Measurements from ENCODE around the gene GPR25.

GPR25 gene

GRCh38 chr1:200857804-200858203, 15.0 kb upstream of the GPR25 start:
- no peaks in the 10 kb centered on the region for H3K9me3 ChIP-seq (ENCODE audit: control insufficient read depth, low read length)
- H3K4me1 ChIP-seq (ENCODE audit: control insufficient read depth, insufficient read depth, low read length) = no peaks in the 10 kb centered on the region
- H3K27me3 ChIP-seq (ENCODE audit: control insufficient read depth, insufficient read depth, low read length) = no peaks in the 10 kb centered on the region
- no peak overlapping the region for H3K4me3 ChIP-seq (ENCODE audit: low read length)
- no peak overlapping the region for H3K9ac ChIP-seq (ENCODE audit: low read length)
- H3K36me3 ChIP-seq (ENCODE audit: control insufficient read depth, insufficient read depth, low read length) = peaks cover 6% of the 10 kb centered on the region

GRCh38 chr1:200861937-200862647, 10.7 kb upstream of the GPR25 start:
- no peak overlapping the region for H3K4me3 ChIP-seq (ENCODE audit: low read length)
- no peaks in the 10 kb centered on the region for H3K27me3 ChIP-seq (ENCODE audit: control insufficient read depth, insufficient read depth, low read length)
- no peaks in the 10 kb centered on the region for H3K9me3 ChIP-seq (ENCODE audit: control insufficient read depth, low read length)
- no peaks in the 10 kb centered on the region for H3K4me1 ChIP-seq (ENCODE audit: control insufficient read depth, insufficient read depth, low read length)
- H3K36me3 ChIP-seq (ENCODE audit: control insufficient read depth, insufficient read depth, low read length) = no peaks in the 10 kb centered on the region
- H3K9ac ChIP-seq (ENCODE audit: low read length) = no peak overlapping the region

GRCh38 chr1:200862713-200863415, 9.9 kb upstream of the GPR25 start:
- Histone ChIP-seq H3K9ac (ENCODE audit: low read length) (no peak overlapping the region), H3K36me3 (ENCODE audit: control insufficient read depth, insufficient read depth, low read length) (no peaks in the 10 kb centered on the region), H3K27me3 (ENCODE audit: control insufficient read depth, insufficient read depth, low read length) (no peaks in the 10 kb centered on the region), H3K9me3 (ENCODE audit: control insufficient read depth, low read length) (no peaks in the 10 kb centered on the region), H3K4me3 (ENCODE audit: low read length) (no peak overlapping the region), H3K4me1 (ENCODE audit: control insufficient read depth, insufficient read depth, low read length) (no peaks in the 10 kb centered on the region)

DNA sequence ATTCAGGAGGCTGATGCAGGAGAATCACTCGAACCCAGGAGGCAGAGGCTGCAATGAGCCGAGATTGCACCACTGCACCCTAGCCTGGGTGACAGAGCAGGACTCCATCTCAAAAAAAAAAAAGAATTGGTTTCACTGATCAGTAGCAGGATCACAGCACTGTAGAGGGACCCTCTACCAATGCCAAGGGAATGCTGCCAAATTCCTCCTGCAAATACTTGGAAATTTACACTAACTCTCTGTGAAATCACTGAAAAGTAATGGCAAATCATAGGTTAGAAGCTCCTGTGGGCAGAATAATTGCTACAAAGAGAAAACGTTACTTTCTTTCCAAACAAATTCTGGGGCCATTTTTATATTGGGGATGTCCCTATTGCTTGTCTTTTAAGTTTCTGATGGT, 6.7 kb upstream of the GPR25 start:
- Histone ChIP-seq H3K9me3 (ENCODE audit: control insufficient read depth, low read length) (no peaks in the 10 kb centered on the region), H3K36me3 (ENCODE audit: control insufficient read depth, insufficient read depth, low read length) (no peaks in the 10 kb centered on the region), H3K4me1 (ENCODE audit: control insufficient read depth, insufficient read depth, low read length) (no peaks in the 10 kb centered on the region), H3K9ac (ENCODE audit: low read length) (no peak overlapping the region), H3K27me3 (ENCODE audit: control insufficient read depth, insufficient read depth, low read length) (peaks cover 10% of the 10 kb centered on the region), H3K4me3 (ENCODE audit: low read length) (no peak overlapping the region)

GRCh38 chr1:200866521-200866920, 6.3 kb upstream of the GPR25 start:
- Histone ChIP-seq H3K27me3 (ENCODE audit: control insufficient read depth, insufficient read depth, low read length) (peaks cover 14% of the 10 kb centered on the region), H3K9ac (ENCODE audit: low read length) (no peak overlapping the region), H3K9me3 (ENCODE audit: control insufficient read depth, low read length) (no peaks in the 10 kb centered on the region), H3K4me1 (ENCODE audit: control insufficient read depth, insufficient read depth, low read length) (no peaks in the 10 kb centered on the region), H3K36me3 (ENCODE audit: control insufficient read depth, insufficient read depth, low read length) (no peaks in the 10 kb centered on the region), H3K4me3 (ENCODE audit: low read length) (no peak overlapping the region)

GRCh38 chr1:200867018-200867811, 5.6 kb upstream of the GPR25 start:
- Histone ChIP-seq H3K9me3 (ENCODE audit: control insufficient read depth, low read length) (no peaks in the 10 kb centered on the region), H3K9ac (ENCODE audit: low read length) (no peak overlapping the region), H3K4me1 (ENCODE audit: control insufficient read depth, insufficient read depth, low read length) (no peaks in the 10 kb centered on the region), H3K4me3 (ENCODE audit: low read length) (no peak overlapping the region), H3K27me3 (ENCODE audit: control insufficient read depth, insufficient read depth, low read length) (peaks cover 21% of the 10 kb centered on the region), H3K36me3 (ENCODE audit: control insufficient read depth, insufficient read depth, low read length) (no peaks in the 10 kb centered on the region)

- Histone ChIP-seq H3K9ac (ENCODE audit: low read length) (no peak overlapping the region), H3K27me3 (ENCODE audit: control insufficient read depth, insufficient read depth, low read length) (peaks cover 42% of the 10 kb centered on the region), H3K9me3 (ENCODE audit: control insufficient read depth, low read length) (no peaks in the 10 kb centered on the region), H3K4me3 (ENCODE audit: low read length) (no peak overlapping the region), H3K36me3 (ENCODE audit: control insufficient read depth, insufficient read depth, low read length) (no peaks in the 10 kb centered on the region), H3K4me1 (ENCODE audit: control insufficient read depth, insufficient read depth, low read length) (peaks cover 13% of the 10 kb centered on the region)
Observed at GRCh38 chr1:200869376-200869752, 3.4 kb upstream of the GPR25 start.

DNA sequence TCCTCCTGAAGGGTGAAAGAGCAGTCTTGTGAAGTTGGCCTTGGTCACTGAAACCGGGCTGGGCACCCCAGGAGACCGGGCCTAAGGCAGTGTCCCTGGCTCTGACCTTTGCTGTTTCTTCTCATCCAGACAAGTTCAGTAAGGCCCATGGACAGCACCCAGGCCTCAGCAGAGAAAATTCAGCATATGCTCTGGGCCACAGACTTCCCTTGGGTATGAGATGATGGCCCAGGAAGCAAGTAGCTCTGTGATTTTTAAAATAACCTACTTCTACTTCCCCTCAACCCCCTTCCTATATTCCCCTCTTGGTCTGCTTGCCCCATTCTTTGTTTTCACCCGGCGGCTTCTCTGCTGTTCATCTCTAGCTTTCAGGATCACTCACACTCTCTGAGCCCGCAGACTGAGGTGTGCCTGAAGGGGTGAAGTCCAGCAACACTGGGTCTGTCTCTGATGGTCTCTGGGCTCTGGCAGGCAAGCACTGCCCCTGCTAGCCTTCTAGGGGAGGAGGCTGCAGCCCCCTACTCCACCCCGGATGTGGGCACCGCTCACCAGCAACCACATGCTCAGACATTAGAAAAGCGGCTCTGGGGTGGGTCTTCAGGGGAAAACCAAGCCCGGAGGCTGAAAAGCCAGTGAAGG, 2.9 kb upstream of the GPR25 start:
- H3K27me3 ChIP-seq (ENCODE audit: control insufficient read depth, insufficient read depth, low read length) = peaks cover 46% of the 10 kb centered on the region

GRCh38 chr1:200873116-200873670, 412 bp downstream of the GPR25 start:
- no peak overlapping the region for H3K9ac ChIP-seq (ENCODE audit: low read length)
- no peaks in the 10 kb centered on the region for H3K36me3 ChIP-seq (ENCODE audit: control insufficient read depth, insufficient read depth, low read length)
- H3K27me3 ChIP-seq (ENCODE audit: control insufficient read depth, insufficient read depth, low read length) = peaks cover 56% of the 10 kb centered on the region
- H3K4me3 ChIP-seq (ENCODE audit: low read length) = no peak overlapping the region
- H3K9me3 ChIP-seq (ENCODE audit: control insufficient read depth, low read length) = no peaks in the 10 kb centered on the region
- peaks cover 13% of the 10 kb centered on the region for H3K4me1 ChIP-seq (ENCODE audit: control insufficient read depth, insufficient read depth, low read length)

More for the DNA sequence above, 2.9 kb upstream of the GPR25 start:
- no peak overlapping the region for H3K4me3 ChIP-seq (ENCODE audit: low read length)
- H3K4me1 ChIP-seq (ENCODE audit: control insufficient read depth, insufficient read depth, low read length) = peaks cover 13% of the 10 kb centered on the region
- no peaks in the 10 kb centered on the region for H3K9me3 ChIP-seq (ENCODE audit: control insufficient read depth, low read length)
- no peak overlapping the region for H3K9ac ChIP-seq (ENCODE audit: low read length)
- H3K36me3 ChIP-seq (ENCODE audit: control insufficient read depth, insufficient read depth, low read length) = no peaks in the 10 kb centered on the region

- H3K4me1 ChIP-seq (ENCODE audit: control insufficient read depth, insufficient read depth, low read length) = peaks cover 13% of the 10 kb centered on the region
- peaks cover 56% of the 10 kb centered on the region for H3K27me3 ChIP-seq (ENCODE audit: control insufficient read depth, insufficient read depth, low read length)
Observed at GRCh38 chr1:200873671-200874397, 1.1 kb downstream of the GPR25 start.

DNA sequence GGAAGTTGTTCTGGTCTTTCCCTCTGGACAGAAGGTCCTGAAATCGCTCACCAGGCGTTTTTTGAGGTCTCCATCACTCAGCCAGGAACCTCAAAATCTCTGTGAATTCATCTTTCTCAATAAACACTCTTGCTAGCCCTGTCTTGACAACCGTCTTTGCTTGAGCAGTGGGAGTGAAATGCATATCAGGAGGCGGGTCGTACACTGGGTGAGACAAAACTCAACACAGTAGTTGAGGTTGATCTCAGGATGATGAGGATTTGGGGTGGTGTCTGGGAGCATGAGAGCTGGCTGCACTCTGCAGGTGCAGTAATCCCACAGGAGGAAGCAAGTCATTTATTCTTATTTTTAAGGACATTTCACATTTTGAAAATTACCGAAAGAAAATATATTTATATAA, 1.9 kb downstream of the GPR25 start:
- Histone ChIP-seq H3K36me3 (ENCODE audit: control insufficient read depth, insufficient read depth, low read length) (no peaks in the 10 kb centered on the region), H3K27me3 (ENCODE audit: control insufficient read depth, insufficient read depth, low read length) (peaks cover 52% of the 10 kb centered on the region), H3K4me1 (ENCODE audit: control insufficient read depth, insufficient read depth, low read length) (peaks cover 13% of the 10 kb centered on the region), H3K9me3 (ENCODE audit: control insufficient read depth, low read length) (no peaks in the 10 kb centered on the region), H3K9ac (ENCODE audit: low read length) (no peak overlapping the region), H3K4me3 (ENCODE audit: low read length) (no peak overlapping the region)

More at GRCh38 chr1:200873671-200874397, 1.1 kb downstream of the GPR25 start:
- Histone ChIP-seq H3K9ac (ENCODE audit: low read length) (no peak overlapping the region), H3K36me3 (ENCODE audit: control insufficient read depth, insufficient read depth, low read length) (no peaks in the 10 kb centered on the region), H3K4me3 (ENCODE audit: low read length) (no peak overlapping the region), H3K9me3 (ENCODE audit: control insufficient read depth, low read length) (no peaks in the 10 kb centered on the region)
